Loucy (cell line): Measurements from ENCODE around the gene ATP5ME.
A peak's percentile ranks its signal among the peaks of the same experiment; 100 is the strongest.

Source experiments
- H2AFZ ChIP-seq: fragments of 200-600 bp; sonication (generic); 2 replicates; pipeline ENCODE4 v1.6.0; 2016; ENCODE audit warnings: antibody characterized with exemption, mild to moderate bottlenecking, low read length, moderate library complexity
- H3F3A ChIP-seq: fragments of 200-600 bp; 2 replicates; pipeline ENCODE4 v1.6.0; 2016; ENCODE audit warnings: antibody characterized with exemption, low read depth, mild to moderate bottlenecking
- H3K27me3 ChIP-seq: fragments of 200-600 bp; sonication (generic); 2 replicates; pipeline ENCODE4 v1.6.1; 2014; ENCODE audit warnings: low read length, mild to moderate bottlenecking; ENCODE audit not compliant: insufficient read depth, poor library complexity, severe bottlenecking
- H3K36me3 ChIP-seq: fragments of 200-600 bp; sonication (generic); 2 replicates; pipeline ENCODE4 v1.6.1; 2016; ENCODE audit warnings: low read length; ENCODE audit not compliant: insufficient read depth
- H3K4me1 ChIP-seq: fragments of 200-600 bp; sonication (generic); 2 replicates; pipeline ENCODE4 v1.5.1; 2014; ENCODE audit warnings: low read length, mild to moderate bottlenecking; ENCODE audit not compliant: insufficient read depth, poor library complexity, severe bottlenecking
- H3K4me2 ChIP-seq: fragments of 200-600 bp; sonication (generic); 2 replicates; pipeline ENCODE4 v1.6.0; 2014; ENCODE audit warnings: antibody characterized with exemption, low read length, low read depth, mild to moderate bottlenecking; ENCODE audit not compliant: poor library complexity, severe bottlenecking
- H3K4me3 ChIP-seq: fragments of 200-600 bp; sonication (generic); 2 replicates; pipeline ENCODE4 v1.5.1; 2014; ENCODE audit warnings: low read length, mild to moderate bottlenecking, mixed read lengths; ENCODE audit not compliant: poor library complexity, severe bottlenecking
- H3K79me2 ChIP-seq: fragments of 200-600 bp; sonication (generic); 2 replicates; pipeline ENCODE4 v1.6.1; 2014; ENCODE audit warnings: low read length; ENCODE audit not compliant: insufficient read depth
- H3K9ac ChIP-seq: fragments of 200-600 bp; sonication (generic); 2 replicates; pipeline ENCODE4 v1.6.0; 2014; ENCODE audit warnings: mild to moderate bottlenecking, low read depth, low read length, moderate library complexity; ENCODE audit not compliant: poor library complexity, severe bottlenecking
- H3K9me2 ChIP-seq: fragments of 200-600 bp; sonication (generic); replicated peaks from 2 replicates; pipeline ENCODE4 v1.6.1; 2016; ENCODE audit warnings: low read depth, low read length, mixed read lengths
- H3K9me3 ChIP-seq: fragments of 200-600 bp; sonication (generic); 2 replicates; pipeline ENCODE4 v1.6.1; 2014; ENCODE audit warnings: mild to moderate bottlenecking, antibody characterized with exemption, low read length, low read depth; ENCODE audit not compliant: insufficient read depth
- H4K20me1 ChIP-seq: fragments of 200-600 bp; sonication (generic); 2 replicates; pipeline ENCODE4 v1.6.0; 2014; ENCODE audit warnings: antibody characterized with exemption, low read length, mild to moderate bottlenecking; ENCODE audit not compliant: insufficient read depth, poor library complexity, severe bottlenecking
- EZH2phosphoT487 ChIP-seq: fragments of 200-600 bp; IDR thresholded peaks from 2 replicates; pipeline ENCODE4 v1.6.1; 2018; ENCODE audit warnings: antibody characterized with exemption, mild to moderate bottlenecking, moderate library complexity, borderline replicate concordance
- TF ChIP-seq, protein P1 (sequence below): fragments of 200-600 bp; sonication (generic); conservative IDR thresholded peaks from 2 replicates; pipeline ENCODE4 v1.5.1; 2014; ENCODE audit warnings: mild to moderate bottlenecking, antibody characterized with exemption, low read length

ATP5ME gene

DNA sequence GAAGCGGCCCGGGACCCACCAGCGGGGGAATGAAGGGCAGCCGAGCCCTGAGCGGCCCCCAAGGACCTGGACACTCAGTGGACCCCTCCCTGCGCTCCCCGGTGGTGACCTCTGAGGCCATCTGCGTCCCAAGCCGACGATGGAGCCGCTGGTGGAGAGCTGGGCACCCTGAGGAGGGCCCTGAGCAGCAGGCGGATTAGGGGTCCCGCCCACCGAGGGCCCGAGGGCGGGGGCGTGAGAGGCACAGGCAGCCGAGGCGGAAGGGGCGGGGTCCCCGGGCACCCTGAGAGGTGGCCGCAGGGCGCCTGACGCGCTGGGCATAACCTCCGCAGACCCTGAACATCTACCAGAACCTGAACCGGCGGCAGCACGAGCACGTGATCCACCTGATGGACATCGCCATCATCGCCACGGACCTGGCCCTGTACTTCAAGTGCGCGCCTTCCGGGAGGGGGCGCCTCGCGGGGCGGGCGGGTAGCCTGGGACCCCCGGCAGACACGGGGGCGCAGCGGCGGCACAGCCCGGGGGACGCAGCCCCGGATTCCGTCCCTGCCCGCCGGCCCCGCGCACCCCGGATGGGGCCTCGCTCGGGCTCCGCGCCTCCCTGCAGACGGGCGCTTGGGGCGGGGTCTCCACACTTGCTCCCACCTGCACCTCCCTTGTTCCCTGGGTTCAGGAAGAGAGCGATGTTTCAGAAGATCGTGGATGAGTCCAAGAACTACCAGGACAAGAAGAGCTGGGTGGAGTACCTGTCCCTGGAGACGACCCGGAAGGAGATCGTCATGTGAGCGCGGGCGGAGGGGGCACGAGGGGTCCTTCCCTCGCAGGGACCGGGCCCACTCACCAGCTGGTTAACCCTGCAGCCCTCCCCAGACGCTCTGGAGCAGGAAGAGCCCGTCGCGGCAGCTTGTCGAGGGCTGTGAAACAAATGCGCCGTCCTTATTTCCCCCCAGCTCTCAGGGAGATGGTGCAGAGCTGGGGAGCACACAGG is 10.3 kb downstream of the ATP5ME start:
- Histone ChIP-seq H3F3A (no peaks in the 10 kb centered on the region), H3K4me2 (peak overlapping the region; percentile 86), H3K4me3 (peak overlapping the region; percentile 96), H3K79me2 (peaks cover 13% of the 10 kb centered on the region; the same call in 1 of the 2 replicates), H3K4me1 (peaks cover 14% of the 10 kb centered on the region), H4K20me1 (no peaks in the 10 kb centered on the region), H3K9me2 (no peaks in the 10 kb centered on the region), H3K9me3 (no peaks in the 10 kb centered on the region), H3K27me3 (no peaks in the 10 kb centered on the region), H3K36me3 (no peaks in the 10 kb centered on the region), H2AFZ (peak overlapping the region; percentile 97), H3K9ac (peak overlapping the region; percentile 95)
- TF ChIP-seq, protein P1, sequence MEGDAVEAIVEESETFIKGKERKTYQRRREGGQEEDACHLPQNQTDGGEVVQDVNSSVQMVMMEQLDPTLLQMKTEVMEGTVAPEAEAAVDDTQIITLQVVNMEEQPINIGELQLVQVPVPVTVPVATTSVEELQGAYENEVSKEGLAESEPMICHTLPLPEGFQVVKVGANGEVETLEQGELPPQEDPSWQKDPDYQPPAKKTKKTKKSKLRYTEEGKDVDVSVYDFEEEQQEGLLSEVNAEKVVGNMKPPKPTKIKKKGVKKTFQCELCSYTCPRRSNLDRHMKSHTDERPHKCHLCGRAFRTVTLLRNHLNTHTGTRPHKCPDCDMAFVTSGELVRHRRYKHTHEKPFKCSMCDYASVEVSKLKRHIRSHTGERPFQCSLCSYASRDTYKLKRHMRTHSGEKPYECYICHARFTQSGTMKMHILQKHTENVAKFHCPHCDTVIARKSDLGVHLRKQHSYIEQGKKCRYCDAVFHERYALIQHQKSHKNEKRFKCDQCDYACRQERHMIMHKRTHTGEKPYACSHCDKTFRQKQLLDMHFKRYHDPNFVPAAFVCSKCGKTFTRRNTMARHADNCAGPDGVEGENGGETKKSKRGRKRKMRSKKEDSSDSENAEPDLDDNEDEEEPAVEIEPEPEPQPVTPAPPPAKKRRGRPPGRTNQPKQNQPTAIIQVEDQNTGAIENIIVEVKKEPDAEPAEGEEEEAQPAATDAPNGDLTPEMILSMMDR: peak; percentile 33
- TF ChIP-seq EZH2phosphoT487: no peak

DNA sequence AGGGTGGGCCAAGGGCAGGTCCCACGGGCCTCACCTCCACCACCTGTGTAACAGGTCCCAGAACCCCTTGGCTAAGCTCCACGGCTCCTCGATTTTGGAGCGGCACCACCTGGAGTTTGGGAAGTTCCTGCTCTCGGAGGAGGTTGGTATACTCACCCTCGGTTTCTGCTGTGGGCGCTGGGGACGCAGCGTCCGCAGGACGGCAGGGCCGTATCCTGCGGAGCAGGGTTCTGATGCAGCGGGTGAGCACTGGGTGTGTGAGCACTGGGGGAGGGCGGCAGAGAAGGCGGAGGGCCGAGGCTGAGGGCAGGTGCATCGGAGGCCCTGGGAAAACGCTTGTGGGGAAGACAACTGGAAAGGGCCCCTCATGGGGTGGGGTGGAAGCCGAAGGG is 11.0 kb downstream of the ATP5ME start:
- H3K4me2 ChIP-seq: peak overlapping the region; percentile 86
- peak overlapping the region; percentile 97 for H2AFZ ChIP-seq
- no peak for TF ChIP-seq EZH2phosphoT487
- TF ChIP-seq, protein P1: no peak
- peak overlapping the region; percentile 96 for H3K4me3 ChIP-seq
- H3K36me3 ChIP-seq: no peaks in the 10 kb centered on the region
- H3K9me3 ChIP-seq: no peaks in the 10 kb centered on the region
- peak overlapping the region; percentile 95 for H3K9ac ChIP-seq
- H4K20me1 ChIP-seq: no peaks in the 10 kb centered on the region
- no peaks in the 10 kb centered on the region for H3F3A ChIP-seq
- H3K27me3 ChIP-seq: no peaks in the 10 kb centered on the region
- peaks cover 14% of the 10 kb centered on the region for H3K4me1 ChIP-seq
- H3K9me2 ChIP-seq: no peaks in the 10 kb centered on the region
- peaks cover 13% of the 10 kb centered on the region; the same call in 1 of the 2 replicates for H3K79me2 ChIP-seq

DNA sequence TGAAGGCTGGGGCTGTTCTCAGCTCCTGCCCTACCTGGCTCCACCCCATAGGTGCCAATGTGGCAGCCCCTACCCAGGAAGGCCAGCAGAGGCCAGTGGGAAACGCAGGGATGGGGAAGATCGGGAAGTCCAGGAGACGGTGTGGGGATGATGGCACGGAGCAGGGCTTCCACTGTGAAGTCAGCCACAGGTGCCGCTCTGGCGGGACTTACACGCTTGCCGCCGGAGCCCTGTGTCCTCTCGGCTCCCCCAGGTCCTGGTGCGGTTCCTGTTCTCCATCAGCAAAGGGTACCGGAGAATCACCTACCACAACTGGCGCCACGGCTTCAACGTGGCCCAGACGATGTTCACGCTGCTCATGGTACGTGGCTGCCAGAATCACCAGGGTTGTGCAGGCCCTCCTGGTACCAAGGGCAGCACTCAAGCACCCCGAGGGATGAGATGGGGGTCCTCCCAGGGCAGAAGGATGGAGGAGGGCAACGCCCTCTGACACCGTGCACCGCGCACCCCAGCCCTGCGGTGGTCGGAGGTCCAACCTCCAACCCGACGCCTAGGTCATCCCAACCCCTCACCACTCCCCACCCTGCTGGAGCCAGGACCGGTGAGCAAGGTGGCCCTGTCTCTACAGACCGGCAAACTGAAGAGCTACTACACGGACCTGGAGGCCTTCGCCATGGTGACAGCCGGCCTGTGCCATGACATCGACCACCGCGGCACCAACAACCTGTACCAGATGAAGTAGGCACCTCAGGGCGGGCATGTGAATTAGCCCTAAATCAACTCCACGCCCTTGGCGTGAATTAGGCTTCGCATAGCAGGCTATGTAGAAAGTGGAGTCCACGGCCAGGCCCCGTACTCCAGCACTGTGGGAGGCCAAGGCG is 12.0 kb downstream of the ATP5ME start:
- peaks cover 13% of the 10 kb centered on the region; the same call in 1 of the 2 replicates for H3K79me2 ChIP-seq
- no peaks in the 10 kb centered on the region for H4K20me1 ChIP-seq
- H3K27me3 ChIP-seq: no peaks in the 10 kb centered on the region
- no peaks in the 10 kb centered on the region for H3F3A ChIP-seq
- H3K4me2 ChIP-seq: no peak overlapping the region
- no peak overlapping the region for H3K9ac ChIP-seq
- TF ChIP-seq, protein P1: no peak
- TF ChIP-seq EZH2phosphoT487: no peak
- no peaks in the 10 kb centered on the region for H3K9me3 ChIP-seq
- peaks cover 14% of the 10 kb centered on the region for H3K4me1 ChIP-seq
- no peak overlapping the region for H2AFZ ChIP-seq
- no peaks in the 10 kb centered on the region for H3K36me3 ChIP-seq
- H3K4me3 ChIP-seq: no peak overlapping the region
- H3K9me2 ChIP-seq: no peaks in the 10 kb centered on the region
